ENCODE measurements around the gene CERKL.

- TF ChIP-seq POLR2AphosphoS5 (IDR thresholded peaks at IDR 0.05; ENCODE audit: low read depth, low read length) = no peak
- no peak for TF ChIP-seq REST (IDR thresholded peaks at IDR 0.05; ENCODE audit: insufficient read depth in 1 of 2, low read depth in 2 of 2, low read length in 2 of 2)
- no peak for TF ChIP-seq TAF1 (IDR thresholded peaks at IDR 0.05; ENCODE audit: borderline replicate concordance, insufficient read depth, low read length)
- no peak for TF ChIP-seq SIN3A (IDR thresholded peaks at IDR 0.05; ENCODE audit: borderline replicate concordance, insufficient read depth, low read length)
These were observed 24.3 kb upstream of the CERKL start for GRCh38 chr2:181680937-181681811.

Data from PFSK-1 (cell line).